ENCODE measurements around the gene KRT40. TPM values are rescaled to one million over a fixed set of nuclear protein-coding genes. Genes with fewer than 3 reads are reported as not detected.

Gene KRT40
- total and polyA plus RNA-seq, 2 of the 8 experiments (the other 6 are each of a cell fraction or from before 2014, with no cell fraction given), result not detected

DNA sequence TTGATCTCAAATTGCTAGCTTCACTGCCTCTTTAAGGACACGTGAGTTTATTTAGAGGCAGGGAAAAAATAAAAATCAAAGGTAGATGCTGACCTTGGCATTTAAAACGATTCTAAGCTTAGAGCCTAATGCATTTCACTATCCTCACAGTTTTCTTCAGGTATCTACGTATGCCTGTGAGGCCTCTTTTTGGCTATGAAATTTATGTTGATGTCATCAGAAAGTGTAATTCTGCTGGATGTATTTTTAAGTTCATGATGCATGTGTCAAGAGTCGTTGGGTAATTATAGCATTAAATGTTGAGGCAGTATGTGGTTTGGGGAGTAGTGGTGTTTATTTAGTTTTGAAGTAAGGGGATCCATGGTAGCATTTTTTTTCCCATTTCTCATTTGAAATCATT lies 19.8 kb upstream of the KRT40 start (continued):
- TF ChIP-seq, protein P1, sequence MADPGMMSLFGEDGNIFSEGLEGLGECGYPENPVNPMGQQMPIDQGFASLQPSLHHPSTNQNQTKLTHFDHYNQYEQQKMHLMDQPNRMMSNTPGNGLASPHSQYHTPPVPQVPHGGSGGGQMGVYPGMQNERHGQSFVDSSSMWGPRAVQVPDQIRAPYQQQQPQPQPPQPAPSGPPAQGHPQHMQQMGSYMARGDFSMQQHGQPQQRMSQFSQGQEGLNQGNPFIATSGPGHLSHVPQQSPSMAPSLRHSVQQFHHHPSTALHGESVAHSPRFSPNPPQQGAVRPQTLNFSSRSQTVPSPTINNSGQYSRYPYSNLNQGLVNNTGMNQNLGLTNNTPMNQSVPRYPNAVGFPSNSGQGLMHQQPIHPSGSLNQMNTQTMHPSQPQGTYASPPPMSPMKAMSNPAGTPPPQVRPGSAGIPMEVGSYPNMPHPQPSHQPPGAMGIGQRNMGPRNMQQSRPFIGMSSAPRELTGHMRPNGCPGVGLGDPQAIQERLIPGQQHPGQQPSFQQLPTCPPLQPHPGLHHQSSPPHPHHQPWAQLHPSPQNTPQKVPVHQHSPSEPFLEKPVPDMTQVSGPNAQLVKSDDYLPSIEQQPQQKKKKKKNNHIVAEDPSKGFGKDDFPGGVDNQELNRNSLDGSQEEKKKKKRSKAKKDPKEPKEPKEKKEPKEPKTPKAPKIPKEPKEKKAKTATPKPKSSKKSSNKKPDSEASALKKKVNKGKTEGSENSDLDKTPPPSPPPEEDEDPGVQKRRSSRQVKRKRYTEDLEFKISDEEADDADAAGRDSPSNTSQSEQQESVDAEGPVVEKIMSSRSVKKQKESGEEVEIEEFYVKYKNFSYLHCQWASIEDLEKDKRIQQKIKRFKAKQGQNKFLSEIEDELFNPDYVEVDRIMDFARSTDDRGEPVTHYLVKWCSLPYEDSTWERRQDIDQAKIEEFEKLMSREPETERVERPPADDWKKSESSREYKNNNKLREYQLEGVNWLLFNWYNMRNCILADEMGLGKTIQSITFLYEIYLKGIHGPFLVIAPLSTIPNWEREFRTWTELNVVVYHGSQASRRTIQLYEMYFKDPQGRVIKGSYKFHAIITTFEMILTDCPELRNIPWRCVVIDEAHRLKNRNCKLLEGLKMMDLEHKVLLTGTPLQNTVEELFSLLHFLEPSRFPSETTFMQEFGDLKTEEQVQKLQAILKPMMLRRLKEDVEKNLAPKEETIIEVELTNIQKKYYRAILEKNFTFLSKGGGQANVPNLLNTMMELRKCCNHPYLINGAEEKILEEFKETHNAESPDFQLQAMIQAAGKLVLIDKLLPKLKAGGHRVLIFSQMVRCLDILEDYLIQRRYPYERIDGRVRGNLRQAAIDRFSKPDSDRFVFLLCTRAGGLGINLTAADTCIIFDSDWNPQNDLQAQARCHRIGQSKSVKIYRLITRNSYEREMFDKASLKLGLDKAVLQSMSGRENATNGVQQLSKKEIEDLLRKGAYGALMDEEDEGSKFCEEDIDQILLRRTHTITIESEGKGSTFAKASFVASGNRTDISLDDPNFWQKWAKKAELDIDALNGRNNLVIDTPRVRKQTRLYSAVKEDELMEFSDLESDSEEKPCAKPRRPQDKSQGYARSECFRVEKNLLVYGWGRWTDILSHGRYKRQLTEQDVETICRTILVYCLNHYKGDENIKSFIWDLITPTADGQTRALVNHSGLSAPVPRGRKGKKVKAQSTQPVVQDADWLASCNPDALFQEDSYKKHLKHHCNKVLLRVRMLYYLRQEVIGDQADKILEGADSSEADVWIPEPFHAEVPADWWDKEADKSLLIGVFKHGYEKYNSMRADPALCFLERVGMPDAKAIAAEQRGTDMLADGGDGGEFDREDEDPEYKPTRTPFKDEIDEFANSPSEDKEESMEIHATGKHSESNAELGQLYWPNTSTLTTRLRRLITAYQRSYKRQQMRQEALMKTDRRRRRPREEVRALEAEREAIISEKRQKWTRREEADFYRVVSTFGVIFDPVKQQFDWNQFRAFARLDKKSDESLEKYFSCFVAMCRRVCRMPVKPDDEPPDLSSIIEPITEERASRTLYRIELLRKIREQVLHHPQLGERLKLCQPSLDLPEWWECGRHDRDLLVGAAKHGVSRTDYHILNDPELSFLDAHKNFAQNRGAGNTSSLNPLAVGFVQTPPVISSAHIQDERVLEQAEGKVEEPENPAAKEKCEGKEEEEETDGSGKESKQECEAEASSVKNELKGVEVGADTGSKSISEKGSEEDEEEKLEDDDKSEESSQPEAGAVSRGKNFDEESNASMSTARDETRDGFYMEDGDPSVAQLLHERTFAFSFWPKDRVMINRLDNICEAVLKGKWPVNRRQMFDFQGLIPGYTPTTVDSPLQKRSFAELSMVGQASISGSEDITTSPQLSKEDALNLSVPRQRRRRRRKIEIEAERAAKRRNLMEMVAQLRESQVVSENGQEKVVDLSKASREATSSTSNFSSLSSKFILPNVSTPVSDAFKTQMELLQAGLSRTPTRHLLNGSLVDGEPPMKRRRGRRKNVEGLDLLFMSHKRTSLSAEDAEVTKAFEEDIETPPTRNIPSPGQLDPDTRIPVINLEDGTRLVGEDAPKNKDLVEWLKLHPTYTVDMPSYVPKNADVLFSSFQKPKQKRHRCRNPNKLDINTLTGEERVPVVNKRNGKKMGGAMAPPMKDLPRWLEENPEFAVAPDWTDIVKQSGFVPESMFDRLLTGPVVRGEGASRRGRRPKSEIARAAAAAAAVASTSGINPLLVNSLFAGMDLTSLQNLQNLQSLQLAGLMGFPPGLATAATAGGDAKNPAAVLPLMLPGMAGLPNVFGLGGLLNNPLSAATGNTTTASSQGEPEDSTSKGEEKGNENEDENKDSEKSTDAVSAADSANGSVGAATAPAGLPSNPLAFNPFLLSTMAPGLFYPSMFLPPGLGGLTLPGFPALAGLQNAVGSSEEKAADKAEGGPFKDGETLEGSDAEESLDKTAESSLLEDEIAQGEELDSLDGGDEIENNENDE (IDR thresholded peaks at IDR 0.05; ENCODE audit: insufficient replicate concordance, low read length), result no peak
- no peak for TF ChIP-seq RXRA (IDR thresholded peaks at IDR 0.05; ENCODE audit: insufficient read depth, low read depth, low read length)
- no peak for TF ChIP-seq SIX5 (IDR thresholded peaks at IDR 0.05; ENCODE audit: low read depth, low read length)
- TF ChIP-seq, protein P2, sequence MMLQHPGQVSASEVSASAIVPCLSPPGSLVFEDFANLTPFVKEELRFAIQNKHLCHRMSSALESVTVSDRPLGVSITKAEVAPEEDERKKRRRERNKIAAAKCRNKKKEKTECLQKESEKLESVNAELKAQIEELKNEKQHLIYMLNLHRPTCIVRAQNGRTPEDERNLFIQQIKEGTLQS (IDR thresholded peaks at IDR 0.05; ENCODE audit: insufficient read depth, low read depth, low read length), result no peak
- no peak for TF ChIP-seq PHF8 (conservative IDR thresholded peaks at IDR 0.05; ENCODE audit: low read depth, low read length)
- TF ChIP-seq SP4 (IDR thresholded peaks at IDR 0.05; ENCODE audit: low read length), result no peak
- TF ChIP-seq, protein P3, sequence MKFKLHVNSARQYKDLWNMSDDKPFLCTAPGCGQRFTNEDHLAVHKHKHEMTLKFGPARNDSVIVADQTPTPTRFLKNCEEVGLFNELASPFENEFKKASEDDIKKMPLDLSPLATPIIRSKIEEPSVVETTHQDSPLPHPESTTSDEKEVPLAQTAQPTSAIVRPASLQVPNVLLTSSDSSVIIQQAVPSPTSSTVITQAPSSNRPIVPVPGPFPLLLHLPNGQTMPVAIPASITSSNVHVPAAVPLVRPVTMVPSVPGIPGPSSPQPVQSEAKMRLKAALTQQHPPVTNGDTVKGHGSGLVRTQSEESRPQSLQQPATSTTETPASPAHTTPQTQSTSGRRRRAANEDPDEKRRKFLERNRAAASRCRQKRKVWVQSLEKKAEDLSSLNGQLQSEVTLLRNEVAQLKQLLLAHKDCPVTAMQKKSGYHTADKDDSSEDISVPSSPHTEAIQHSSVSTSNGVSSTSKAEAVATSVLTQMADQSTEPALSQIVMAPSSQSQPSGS (IDR thresholded peaks at IDR 0.05; ENCODE audit: low read length), result no peak
- TF ChIP-seq EP300 (IDR thresholded peaks at IDR 0.05; ENCODE audit: borderline replicate concordance in 1 of 2, low read depth in 2 of 2, low read length in 2 of 2), result no peak
- no peak for TF ChIP-seq SUZ12 (IDR thresholded peaks at IDR 0.05; ENCODE audit: low read length)

Data from H1 (cell line).